Vagina (tissue), 2 donors: Measurements from ENCODE around the gene S1PR4.

ENCODE experiments used
- CTCF ChIP-seq, 3 experiments: fragments of 450-650 bp in 2 of 3; fragments of 200-600 bp in 1 of 3; sonication (generic) in 1 of 3; IDR thresholded peaks; one replicate each; pipeline ENCODE4 v1.5.1; 2017 to 2019; ENCODE audit warnings: antibody characterized with exemption in 3 of 3, mild to moderate bottlenecking in 2 of 3, moderate library complexity in 2 of 3
- POLR2AphosphoS5 ChIP-seq, 2 donors: sonication (generic); formaldehyde crosslinking; IDR thresholded peaks; one replicate each; pipeline ENCODE4 v1.9.0; 2017; ENCODE audit warnings: antibody characterized with exemption in 2 of 2, mild to moderate bottlenecking in 2 of 2, low read depth in 1 of 2; ENCODE audit not compliant: insufficient read depth in 1 of 2

- TF ChIP-seq POLR2AphosphoS5 (IDR thresholded peaks at IDR 0.05; ENCODE audit: insufficient read depth in 1 of 2, low read depth in 1 of 2) (no peak), CTCF (IDR thresholded peaks at IDR 0.05) (no peak)
These were observed 41.5 kb upstream of the S1PR4 start for GRCh38 chr19:3137119-3137518.
